Panc1 (cell line): ENCODE measurements around the gene ZNF569.

ENCODE experiments used
- POLR2AphosphoS5 ChIP-seq: IDR thresholded peaks from 2 replicates; pipeline ENCODE4 v1.6.1; 2012; ENCODE audit warnings: mild to moderate bottlenecking, low read depth, low read length, moderate library complexity
- SIN3A ChIP-seq: IDR thresholded peaks from 2 replicates; pipeline ENCODE4 v1.6.1; 2012; ENCODE audit warnings: low read depth, mild to moderate bottlenecking, low read length, moderate library complexity, borderline replicate concordance; ENCODE audit not compliant: insufficient read depth
- TF ChIP-seq, protein P1 (sequence below): fragments of 450-650 bp; IDR thresholded peaks from 2 replicates; pipeline ENCODE4 v1.5.1; 2017; ENCODE audit warnings: mild to moderate bottlenecking

DNA sequence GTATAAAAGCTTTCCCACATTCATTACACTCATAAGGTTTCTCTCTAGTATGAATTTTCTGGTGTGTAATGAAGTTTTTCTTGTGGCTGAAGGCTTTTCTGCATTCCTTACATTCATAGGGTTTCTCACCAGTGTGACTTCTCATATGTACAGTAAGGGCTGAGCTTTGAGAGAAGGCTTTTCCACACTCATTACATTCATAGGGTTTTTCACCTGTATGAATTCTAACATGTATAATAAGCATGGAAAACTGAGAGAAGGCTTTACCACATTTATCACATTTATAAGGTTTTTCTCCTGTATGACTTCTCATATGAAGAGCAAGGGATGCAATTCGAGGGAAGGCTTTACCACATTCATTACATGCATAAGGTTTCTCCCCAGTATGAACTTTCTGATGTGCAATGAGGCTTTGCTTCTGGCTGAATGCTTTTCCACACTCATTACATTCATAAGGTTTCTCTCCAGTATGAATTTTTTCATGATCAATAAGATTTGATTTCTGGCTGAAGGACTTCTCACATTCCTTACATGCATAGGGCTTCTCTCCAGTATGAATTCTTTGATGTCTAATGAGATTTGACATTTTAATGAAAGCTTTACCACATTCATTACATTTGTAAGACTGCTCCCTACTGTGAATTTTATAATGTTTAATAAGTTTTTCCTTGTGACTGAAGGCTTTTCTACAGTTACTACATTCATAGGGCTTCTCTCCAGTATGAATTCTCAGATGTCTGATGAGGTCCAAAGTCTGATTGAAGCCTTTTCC, 53.7 kb downstream of the ZNF569 start:
- TF ChIP-seq, protein P1, sequence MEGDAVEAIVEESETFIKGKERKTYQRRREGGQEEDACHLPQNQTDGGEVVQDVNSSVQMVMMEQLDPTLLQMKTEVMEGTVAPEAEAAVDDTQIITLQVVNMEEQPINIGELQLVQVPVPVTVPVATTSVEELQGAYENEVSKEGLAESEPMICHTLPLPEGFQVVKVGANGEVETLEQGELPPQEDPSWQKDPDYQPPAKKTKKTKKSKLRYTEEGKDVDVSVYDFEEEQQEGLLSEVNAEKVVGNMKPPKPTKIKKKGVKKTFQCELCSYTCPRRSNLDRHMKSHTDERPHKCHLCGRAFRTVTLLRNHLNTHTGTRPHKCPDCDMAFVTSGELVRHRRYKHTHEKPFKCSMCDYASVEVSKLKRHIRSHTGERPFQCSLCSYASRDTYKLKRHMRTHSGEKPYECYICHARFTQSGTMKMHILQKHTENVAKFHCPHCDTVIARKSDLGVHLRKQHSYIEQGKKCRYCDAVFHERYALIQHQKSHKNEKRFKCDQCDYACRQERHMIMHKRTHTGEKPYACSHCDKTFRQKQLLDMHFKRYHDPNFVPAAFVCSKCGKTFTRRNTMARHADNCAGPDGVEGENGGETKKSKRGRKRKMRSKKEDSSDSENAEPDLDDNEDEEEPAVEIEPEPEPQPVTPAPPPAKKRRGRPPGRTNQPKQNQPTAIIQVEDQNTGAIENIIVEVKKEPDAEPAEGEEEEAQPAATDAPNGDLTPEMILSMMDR = no peak
- TF ChIP-seq SIN3A = no peak
- TF ChIP-seq POLR2AphosphoS5 = no peak
